HG03457 (cell line): ENCODE data around the gene TIA1.

Experiments
- ATAC-seq: cut with Tn5 transposase; IDR thresholded peaks from one replicate; pipeline ENCODE4 v1.9.1; 2021; ENCODE audit warnings: moderate number of reproducible peaks; ENCODE audit not compliant: unreplicated experiment

Gene TIA1

DNA sequence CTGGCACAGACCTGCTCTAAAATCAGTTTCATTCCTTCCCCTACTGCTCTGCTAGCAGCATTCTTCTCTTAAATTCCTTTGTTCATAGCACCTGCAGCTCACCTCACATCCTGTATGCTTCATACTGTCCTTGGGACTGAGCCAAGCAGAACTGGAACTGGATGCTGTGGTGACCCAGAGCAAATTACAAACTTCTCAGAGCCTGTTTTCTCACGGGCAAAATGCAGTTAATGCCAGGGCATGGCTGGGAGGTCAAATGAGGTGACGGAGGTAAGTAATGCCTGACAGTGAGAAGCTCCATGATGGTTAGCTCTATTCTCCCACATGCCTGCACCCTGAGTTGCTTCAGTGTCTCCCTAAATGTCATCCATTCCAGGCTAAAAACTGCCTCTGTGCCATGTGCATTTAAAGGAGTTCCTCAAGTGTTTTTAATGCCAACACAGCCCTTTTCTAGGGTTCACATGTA lies 87.3 kb downstream of the TIA1 start:
- peak; percentile 85 for ATAC-seq

DNA sequence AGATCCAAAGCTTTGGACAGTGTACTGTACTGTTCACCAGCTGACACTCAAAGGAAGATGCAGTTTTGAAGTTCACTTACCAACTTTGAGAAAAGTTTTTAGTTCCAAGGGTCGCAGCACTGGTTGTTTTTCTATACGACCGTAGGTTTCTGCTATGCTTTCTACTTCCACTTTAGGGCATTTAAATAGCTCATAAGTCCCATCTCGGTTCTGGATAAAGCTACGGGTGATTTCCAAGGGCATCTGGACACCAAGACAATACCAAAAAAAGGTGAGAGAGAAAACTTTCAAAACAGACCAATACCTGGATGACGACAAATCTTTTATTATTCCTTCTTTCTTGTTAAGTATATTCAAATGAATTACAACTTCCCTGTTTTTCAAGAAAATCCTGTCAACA lies 87.9 kb downstream of the TIA1 start:
- no peak for ATAC-seq
